Keratinocyte (primary cell): ENCODE data around the gene SMPD2.

Source experiments
- CTCF ChIP-seq, 3 experiments: IDR thresholded peaks in 1 of 3; conservative IDR thresholded peaks in 1 of 3; optimal IDR thresholded peaks in 1 of 3; 2 replicates in 2 of 3; 3 replicates in 1 of 3; pipeline versions ENCODE3 to v1.5.1; 2011; ENCODE audit warnings: low read length in 3 of 3, mild to moderate bottlenecking in 3 of 3, moderate library complexity in 2 of 3, control low read depth in 1 of 3, inconsistent platforms in 1 of 3; ENCODE audit not compliant: insufficient read depth in 2 of 3; ENCODE audit errors: extremely low read depth in 1 of 3
- EZH2 ChIP-seq: IDR thresholded peaks from one replicate; pipeline ENCODE4 v1.6.1; 2012; ENCODE audit warnings: inconsistent platforms, mild to moderate bottlenecking, low read length, moderate library complexity

DNA sequence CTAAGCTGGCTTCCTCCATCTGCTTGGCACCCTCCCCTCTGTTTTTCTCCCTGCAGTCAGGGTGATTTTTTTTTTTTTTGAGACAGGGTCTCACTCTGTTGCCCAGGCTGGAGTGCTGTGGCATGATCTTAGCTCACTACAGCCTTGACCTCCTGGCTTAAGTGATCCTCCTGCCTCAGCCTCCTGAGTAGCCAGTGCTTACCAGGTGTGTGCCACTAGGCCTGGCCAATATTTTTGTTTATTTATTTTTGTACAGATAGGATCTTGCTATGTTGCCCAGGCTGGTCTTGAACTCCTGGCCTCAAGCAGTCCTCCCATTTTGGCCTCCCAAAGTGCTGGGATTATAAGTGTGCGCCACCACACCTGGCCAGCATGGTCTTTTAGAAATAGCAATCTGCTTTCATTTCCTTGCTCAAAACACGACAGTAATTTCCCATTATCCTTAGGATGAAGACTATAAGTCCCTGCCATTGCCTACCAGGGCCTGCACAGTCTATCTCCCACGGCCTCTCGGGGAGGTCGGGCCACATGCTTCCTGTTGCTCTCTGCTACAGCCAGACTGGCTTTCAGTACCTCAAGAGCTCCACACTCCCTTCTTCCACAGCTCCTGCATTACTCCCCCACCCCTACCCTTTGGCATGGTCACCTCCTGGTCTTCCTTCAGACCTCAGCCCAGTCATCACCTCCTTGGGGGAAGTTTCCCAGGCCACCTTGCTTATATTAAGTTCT, 47.2 kb upstream of the SMPD2 start:
- TF ChIP-seq CTCF (optimal IDR thresholded peaks at IDR 0.05 in 1 of 3, IDR thresholded peaks at IDR 0.05 in 1 of 3, conservative IDR thresholded peaks at IDR 0.05 in 1 of 3; ENCODE audit: extremely low read depth in 1 of 3, insufficient read depth in 2 of 3, low read length in 3 of 3) (no peak), EZH2 (no peak)
